GM21515 (cell line): ENCODE results near the gene SPATA31C1.
"Not testable (repeated sequence)": the region's sequence is repeated elsewhere in the genome, so short reads cannot be mapped to it uniquely, and the experiment has no call there.

ENCODE experiments used
- ATAC-seq: cut with Tn5 transposase; IDR thresholded peaks from one replicate; pipeline ENCODE4 v1.9.1; 2021; ENCODE audit not compliant: unreplicated experiment

Gene SPATA31C1

GRCh38 chr9:87934444-87934843, 16.7 kb downstream of the SPATA31C1 start:
- ATAC-seq, result not testable (repeated sequence)

DNA sequence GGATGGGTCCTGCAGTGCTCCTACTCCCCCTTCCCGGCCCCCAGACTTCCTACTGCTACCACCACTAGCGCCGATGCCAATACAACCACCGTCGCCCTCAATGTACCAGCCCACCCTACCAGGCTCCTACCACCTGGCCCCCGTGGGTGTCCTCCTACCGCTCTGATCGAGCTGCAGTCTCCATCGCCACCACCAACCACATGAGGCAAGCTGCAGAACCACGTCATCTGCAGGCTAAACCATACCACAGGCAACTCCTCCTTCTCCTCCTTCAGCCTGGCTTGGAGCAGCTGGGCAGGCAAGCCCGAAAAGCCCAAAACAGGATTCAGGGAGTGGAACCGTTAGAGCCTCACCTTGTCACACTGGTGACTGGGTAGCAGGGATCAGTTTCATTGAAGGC, 19.6 kb downstream of the SPATA31C1 start:
- ATAC-seq, result not testable (repeated sequence)

DNA sequence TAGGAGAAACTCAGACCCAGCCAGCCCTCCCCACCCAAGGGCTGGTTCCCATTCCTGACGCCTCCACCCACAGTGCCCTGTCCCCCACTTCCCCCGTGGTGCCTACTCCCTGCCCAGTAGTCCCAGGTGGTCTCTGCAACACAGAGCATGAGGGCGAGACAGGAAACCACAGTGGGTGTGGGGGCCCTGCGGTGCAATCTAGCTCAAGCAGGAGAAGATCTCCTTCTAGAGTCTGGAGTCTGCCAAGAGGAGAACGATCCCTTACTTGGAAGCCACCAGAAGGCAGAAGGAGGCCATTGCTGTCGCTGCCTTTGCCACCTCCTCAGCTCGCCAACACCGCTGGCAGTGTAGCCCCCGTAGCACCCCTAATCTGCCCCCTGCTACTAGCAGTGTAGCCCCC, 20.2 kb downstream of the SPATA31C1 start:
- ATAC-seq, result not testable (repeated sequence)

- ATAC-seq, result not testable (repeated sequence)
Measured at GRCh38 chr9:87938336-87938735, 20.6 kb downstream of the SPATA31C1 start.

- not testable (repeated sequence) for ATAC-seq
Measured at GRCh38 chr9:87939096-87939495, 21.3 kb downstream of the SPATA31C1 start.

DNA sequence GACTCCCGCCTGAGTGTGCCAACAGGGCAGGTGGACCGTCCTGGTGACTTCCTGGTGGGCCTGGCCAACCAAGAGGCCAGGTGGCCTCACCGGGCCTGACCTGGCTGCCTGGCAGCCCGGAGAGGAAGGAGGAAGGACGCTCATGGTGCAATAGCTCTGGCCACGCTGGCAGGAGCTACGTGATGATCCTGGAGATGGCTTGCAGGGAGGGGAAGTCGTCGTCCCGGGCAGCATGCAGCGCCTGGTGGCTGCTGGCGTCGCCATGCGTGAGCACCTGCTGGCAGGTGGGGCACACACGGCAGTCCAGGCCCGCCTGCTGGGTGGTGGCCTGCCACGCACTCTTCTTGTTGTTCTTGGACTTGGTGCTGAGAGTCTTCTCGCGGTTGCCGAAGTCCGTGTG, 26.3 kb downstream of the SPATA31C1 start:
- ATAC-seq, result no peak

DNA sequence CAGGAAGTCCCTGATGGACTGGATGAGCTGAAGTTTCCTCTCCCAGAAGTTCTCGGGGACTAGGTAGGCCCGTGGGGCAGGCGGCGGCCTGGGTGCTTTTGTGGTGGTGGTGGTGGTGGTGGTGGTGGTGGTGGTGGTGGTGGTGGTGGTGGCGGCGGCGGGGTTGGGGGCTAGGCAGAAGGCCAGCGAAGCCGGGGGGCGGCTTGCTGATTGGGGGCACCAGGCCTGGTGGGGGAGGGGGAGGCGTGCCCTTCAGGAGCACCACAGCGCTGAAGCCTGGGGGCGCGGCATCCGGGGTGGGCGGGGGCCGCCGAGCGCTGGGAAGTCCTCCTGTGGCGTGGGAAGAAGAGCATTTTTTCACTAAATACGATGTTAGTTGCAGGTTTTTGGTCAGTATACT, 26.9 kb downstream of the SPATA31C1 start:
- ATAC-seq, result no peak

DNA sequence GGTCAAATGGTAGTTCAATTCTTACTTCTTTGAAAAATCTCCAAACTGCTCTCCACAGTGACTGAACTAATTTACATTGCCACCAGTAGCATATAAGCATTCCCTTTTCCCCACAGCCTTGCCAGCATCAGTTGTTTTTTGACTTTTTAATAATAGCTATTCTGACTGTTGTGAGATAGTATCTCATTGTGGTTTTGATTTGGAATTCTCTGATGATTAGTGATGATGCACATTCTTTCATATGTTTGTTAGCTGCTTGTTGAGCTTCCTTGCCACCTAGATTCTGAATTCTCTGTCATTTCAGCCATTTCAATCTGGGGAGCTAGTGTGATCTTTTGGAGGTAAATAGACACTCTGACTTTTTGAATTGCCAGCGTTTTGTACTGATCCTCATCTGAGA, 32.5 kb downstream of the SPATA31C1 start:
- no peak for ATAC-seq

DNA sequence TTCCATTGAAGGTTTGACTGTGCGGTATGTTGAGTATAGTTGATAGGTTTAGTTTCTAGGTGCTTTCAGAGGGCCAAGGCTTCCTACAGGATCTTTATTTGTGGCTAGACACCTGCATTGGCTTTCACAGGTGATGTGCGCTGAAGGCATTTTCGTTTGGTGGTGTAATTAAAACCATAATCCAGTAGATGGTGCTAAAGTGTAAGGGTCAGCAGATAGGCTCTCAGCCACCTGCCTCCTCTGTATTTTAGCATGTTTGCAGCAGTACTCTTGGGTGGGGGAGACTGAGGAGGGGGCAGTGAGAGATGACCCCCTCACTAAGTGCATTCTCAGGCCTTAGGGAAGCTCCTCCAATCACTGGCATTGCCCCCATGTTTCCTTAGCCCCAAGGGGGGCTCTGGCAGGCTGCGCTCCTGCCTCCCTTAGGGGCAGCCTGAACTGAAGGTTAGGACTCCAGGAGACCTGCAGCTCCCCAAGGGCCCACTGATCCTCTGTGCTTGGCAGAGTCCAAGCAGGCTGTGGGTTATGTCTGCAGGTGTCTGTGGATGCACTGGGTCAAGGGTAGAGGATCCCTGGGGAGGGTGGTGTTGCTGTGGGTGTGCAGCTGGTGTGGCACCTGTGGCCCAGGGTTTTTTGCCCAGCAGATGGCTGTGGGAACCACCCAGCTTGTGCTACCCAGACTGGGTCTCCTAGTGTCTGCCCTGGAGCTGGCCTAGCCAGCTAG, 33.2 kb downstream of the SPATA31C1 start:
- no peak for ATAC-seq

DNA sequence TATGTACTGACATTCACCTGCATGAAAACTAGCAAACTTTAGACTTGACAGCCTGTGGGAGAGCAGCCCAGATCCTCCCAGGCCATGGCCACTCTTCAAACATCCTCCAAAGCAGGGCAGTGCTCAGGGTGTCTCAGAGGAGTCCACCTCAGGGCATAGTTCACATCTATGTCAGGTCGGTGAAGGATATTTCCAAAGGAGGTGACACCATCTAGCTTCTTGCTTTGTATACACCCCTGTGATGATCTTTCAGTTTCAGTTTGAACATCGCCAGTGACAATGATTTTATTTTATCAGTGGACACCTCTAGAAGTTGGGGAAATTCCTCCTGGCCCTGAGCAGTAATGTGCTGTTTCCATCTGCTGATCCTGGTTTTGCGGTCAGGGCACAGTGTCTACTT, 36.5 kb downstream of the SPATA31C1 start:
- no peak for ATAC-seq

DNA sequence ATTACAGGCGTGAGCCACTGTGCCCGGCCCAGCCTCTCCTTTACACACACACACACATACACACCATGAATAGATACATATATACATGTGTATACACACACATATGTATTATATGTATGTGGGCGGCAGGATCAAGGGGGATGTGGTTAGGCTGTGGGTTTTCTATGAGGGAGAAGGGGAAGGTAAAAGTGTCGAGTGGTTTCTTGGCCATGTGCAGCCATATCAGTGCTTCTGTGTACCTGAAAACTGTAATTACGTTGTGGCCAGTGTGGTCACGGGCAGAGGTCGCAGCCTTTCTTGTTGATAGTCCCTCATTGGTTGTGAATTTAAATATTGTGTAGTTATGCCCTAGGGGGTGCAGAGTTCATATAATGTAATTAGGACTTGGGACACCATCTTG, 40.1 kb downstream of the SPATA31C1 start:
- no peak for ATAC-seq

- no peak for ATAC-seq
Measured at GRCh38 chr9:87958591-87958990, 40.8 kb downstream of the SPATA31C1 start.

DNA sequence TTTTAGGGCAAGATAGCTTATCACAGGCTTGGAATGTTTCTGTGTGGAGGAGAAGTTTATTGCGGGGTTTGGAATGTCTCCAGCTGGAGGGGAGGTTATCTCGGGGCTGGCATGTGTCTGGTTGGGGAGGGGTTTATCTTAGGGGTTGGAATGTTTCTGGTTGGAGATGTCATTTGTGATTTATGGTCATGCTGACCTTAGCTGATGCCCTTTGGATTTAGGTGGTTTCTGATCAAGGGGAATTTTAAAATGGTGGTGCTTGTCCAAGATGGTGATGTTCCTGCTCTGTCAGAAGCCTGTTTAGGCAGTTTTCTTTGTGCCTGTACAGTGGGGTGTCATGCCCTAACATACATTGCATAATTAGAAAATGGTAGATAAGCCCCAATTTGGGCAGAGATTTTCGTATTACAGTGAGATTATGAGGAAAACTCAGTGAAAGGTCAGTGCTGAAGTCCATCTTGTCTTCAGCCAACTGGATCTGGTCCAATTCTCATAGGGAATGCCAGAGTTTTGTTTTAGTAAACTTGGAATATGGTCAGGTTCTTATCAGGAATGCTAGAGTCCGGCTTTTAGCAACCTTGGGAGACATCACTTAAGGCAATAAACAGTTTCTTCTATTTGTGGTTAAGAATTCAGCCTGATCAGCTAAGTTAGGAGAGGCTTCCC, 42.3 kb downstream of the SPATA31C1 start:
- ATAC-seq, result no peak

GRCh38 chr9:87963770-87964169, 46.0 kb downstream of the SPATA31C1 start:
- ATAC-seq, result no peak

DNA sequence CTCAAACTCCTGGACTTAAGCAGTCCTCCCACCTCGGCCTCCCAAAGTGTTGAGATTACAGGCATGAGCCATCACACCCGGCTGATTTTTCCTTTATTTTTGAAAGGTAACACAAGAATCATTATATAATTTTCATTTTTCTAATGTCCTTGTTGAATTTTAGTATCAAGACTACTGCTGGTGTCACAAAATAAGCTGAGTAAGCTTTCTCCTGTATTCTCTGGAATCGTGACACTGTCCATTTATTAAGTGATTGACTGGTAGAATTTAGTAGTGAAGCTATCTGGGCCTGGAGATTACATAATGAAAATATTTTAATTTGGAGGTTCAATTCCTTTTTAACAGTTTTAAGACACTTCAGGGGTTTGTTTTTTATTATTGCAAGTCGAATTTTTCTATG, 47.1 kb downstream of the SPATA31C1 start:
- ATAC-seq, result no peak

GRCh38 chr9:87968155-87968554, 50.4 kb downstream of the SPATA31C1 start:
- ATAC-seq, result no peak

GRCh38 chr9:87970602-87971001, 52.8 kb downstream of the SPATA31C1 start:
- ATAC-seq, result no peak

- ATAC-seq, result no peak
Measured at GRCh38 chr9:87973122-87973521, 55.4 kb downstream of the SPATA31C1 start.
